NCI-H2171 (cell line): Measurements from ENCODE around the gene ACVR2B.

ENCODE experiments used
- DNase-seq: peaks from one replicate; lab custom pipeline; 2025; lab: John Stamatoyannopoulos, UW

The ACVR2B gene

GRCh38 chr3:38533285-38533976 lies 79.7 kb downstream of the ACVR2B start:
- no peak for DNase-seq

DNA sequence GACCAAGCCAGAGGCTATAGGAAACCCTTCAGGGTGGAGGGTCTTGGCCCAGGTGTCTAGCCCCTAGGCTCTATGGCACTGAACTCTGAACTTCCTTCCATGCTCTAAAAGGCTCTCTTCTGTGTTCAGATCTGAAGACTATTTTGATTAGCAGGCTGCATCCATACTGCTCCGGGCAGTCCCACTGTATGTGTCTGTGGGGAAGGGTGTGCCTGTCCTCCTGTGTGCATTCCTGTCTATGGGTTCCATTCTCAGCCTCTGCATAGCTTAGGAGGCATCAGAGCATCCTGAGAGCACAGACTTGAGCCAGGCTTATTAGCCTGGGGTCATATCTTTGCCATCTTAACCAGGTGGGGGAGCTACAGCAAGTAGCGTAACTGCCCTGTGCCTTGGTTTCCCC lies 80.5 kb downstream of the ACVR2B start:
- no peak for DNase-seq

- no peak for DNase-seq
These were observed 80.9 kb downstream of the ACVR2B start for GRCh38 chr3:38534604-38535003.

- no peak for DNase-seq
These were observed 83.0 kb downstream of the ACVR2B start for GRCh38 chr3:38536671-38537070.

GRCh38 chr3:38538773-38539353 lies 85.2 kb downstream of the ACVR2B start:
- no peak for DNase-seq

DNA sequence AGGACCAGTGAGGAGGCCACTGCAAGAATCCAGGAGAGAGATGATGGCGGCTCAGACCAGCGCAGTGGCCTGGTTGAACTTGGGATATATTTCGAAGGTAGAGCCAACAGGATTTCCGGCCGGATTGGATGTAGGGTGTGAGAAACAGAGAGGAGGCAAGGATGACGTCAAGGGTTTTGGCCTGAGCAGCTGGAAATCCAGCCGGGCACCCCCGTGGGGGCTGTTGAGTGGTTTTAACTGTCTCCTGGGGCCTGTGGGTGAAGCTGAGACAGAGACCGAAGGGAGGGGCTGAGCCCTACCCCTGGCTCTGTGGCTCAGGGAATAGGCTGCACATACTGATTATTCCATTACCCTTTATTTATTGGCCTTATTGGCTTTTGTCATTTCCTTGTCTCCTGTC lies 88.1 kb downstream of the ACVR2B start:
- DNase-seq, result no peak
